ENCODE results near the gene AHRR.

DNA sequence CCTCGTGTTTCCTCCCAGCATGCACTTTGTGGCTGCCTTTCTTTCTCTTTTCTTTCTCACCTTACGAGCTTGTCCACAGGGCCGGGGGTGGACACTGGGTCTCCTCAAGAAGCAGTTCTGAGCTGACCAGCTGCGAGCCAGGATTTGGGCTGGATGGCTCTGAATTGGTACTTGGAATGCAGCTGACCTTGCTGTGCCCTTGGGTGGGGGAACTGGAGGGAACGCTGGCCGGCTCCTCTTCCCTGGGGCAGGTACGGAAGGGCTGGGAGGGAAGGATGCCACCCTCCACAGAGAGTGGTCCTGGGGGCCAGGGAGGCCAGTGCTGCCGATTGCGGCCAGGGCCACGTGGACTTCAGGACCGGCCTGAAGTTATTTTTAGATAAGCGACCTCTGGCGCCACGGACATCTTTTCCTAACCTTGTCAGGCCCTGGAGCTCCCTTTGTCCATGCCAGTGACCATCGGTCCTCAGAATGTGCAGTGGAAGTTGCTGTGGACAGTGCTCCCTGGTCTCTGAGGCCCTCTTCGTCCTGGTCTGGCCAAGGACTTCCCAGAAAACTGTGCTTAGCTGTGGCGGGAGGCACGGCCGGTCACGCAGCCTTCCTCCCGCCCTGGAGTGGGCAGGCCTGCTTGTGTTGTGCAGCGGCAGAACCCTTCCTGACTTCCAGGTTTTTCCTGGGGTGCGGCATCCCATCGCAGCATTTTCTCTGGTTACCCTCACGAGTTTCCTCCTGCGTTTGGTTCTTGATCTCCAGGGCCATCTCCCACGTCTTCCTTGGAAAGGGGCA is 13.5 kb upstream of the AHRR start:
- TF ChIP-seq POLR2AphosphoS5 (IDR thresholded peaks at IDR 0.05; ENCODE audit: low read depth, low read length) (no peak), SIN3A (IDR thresholded peaks at IDR 0.05; ENCODE audit: borderline replicate concordance, insufficient read depth, low read length) (no peak), TAF1 (IDR thresholded peaks at IDR 0.05; ENCODE audit: borderline replicate concordance, insufficient read depth, low read length) (no peak), FOXP2 (optimal IDR thresholded peaks at IDR 0.05; ENCODE audit: borderline replicate concordance, extremely low read depth, extremely low read length, insufficient read depth) (no peak)
- TF ChIP-seq, protein P1, sequence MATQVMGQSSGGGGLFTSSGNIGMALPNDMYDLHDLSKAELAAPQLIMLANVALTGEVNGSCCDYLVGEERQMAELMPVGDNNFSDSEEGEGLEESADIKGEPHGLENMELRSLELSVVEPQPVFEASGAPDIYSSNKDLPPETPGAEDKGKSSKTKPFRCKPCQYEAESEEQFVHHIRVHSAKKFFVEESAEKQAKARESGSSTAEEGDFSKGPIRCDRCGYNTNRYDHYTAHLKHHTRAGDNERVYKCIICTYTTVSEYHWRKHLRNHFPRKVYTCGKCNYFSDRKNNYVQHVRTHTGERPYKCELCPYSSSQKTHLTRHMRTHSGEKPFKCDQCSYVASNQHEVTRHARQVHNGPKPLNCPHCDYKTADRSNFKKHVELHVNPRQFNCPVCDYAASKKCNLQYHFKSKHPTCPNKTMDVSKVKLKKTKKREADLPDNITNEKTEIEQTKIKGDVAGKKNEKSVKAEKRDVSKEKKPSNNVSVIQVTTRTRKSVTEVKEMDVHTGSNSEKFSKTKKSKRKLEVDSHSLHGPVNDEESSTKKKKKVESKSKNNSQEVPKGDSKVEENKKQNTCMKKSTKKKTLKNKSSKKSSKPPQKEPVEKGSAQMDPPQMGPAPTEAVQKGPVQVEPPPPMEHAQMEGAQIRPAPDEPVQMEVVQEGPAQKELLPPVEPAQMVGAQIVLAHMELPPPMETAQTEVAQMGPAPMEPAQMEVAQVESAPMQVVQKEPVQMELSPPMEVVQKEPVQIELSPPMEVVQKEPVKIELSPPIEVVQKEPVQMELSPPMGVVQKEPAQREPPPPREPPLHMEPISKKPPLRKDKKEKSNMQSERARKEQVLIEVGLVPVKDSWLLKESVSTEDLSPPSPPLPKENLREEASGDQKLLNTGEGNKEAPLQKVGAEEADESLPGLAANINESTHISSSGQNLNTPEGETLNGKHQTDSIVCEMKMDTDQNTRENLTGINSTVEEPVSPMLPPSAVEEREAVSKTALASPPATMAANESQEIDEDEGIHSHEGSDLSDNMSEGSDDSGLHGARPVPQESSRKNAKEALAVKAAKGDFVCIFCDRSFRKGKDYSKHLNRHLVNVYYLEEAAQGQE (IDR thresholded peaks at IDR 0.05; ENCODE audit: insufficient read depth in 1 of 2, low read depth in 2 of 2, low read length in 2 of 2), result no peak

All from PFSK-1 (cell line).